Smooth muscle cell of the coronary artery (primary cell): ENCODE results near the gene ALPI. TPM values are rescaled to one million over a fixed set of nuclear protein-coding genes. Genes with fewer than 3 reads are reported as not detected.

Source experiments
- total RNA-seq: library from RNA; depleted of rRNA; stranded (reverse); fragments of >200 nt; gene quantifications from 2 replicates; pipeline ENCODE4 v1.2.3, GENCODE V29; 2014; ENCODE audit warnings: low replicate concordance

The ALPI gene
- not detected in 2 replicates for total RNA-seq

GRCh38 chr2:232455426-232456255, at the start of gene ALPI:
ALPI (plus strand) TSS chr2:232456153; CDS start chr2:232456200, 47 bp downstream.

GRCh38 chr2:232406556-232407310, 49.2 kb upstream of the ALPI start, which contains the start of gene ALPG:
ALPG (plus strand) TSS chr2:232406844; CDS start chr2:232406895, 51 bp downstream.

GRCh38 chr2:232487385-232488096, 31.6 kb downstream of the ALPI start, which contains the start of gene ECEL1:
ECEL1 (minus strand) TSS chr2:232487834; CDS start chr2:232486653, 1,181 bp downstream.

Other genes starting within 250 kb of the ALPI start
- not detected in 2 replicates for gene ALPP, start 77.4 kb upstream of the ALPI start, total RNA-seq
- not detected in 2 replicates for gene ALPG, start 49.3 kb upstream of the ALPI start, total RNA-seq
- not detected in 2 replicates for gene ECEL1, start 31.7 kb downstream of the ALPI start, total RNA-seq
- gene PRSS56, start 64.2 kb downstream of the ALPI start, total RNA-seq: not detected in 2 replicates
- gene CHRND, start 70.0 kb downstream of the ALPI start, total RNA-seq: not detected in 2 replicates
- gene CHRNG, start 83.5 kb downstream of the ALPI start, total RNA-seq: not detected in 2 replicates
- 1.2 and 1.7 TPM in 2 replicates for gene TIGD1, start 94.4 kb downstream of the ALPI start, total RNA-seq
- gene EIF4E2, start 94.5 kb downstream of the ALPI start, total RNA-seq: 165 and 166 TPM in 2 replicates
- gene EFHD1, start 177.5 kb downstream of the ALPI start, total RNA-seq: 0.23 and 0.30 TPM in 2 replicates
- 39.7 and 166 TPM in 2 replicates for gene GIGYF2, start 241.2 kb downstream of the ALPI start, total RNA-seq